ENCODE data around the gene TSFM.

- TF ChIP-seq CTCF (IDR thresholded peaks at IDR 0.05) (no peak), ZFX (IDR thresholded peaks at IDR 0.05; ENCODE audit: borderline replicate concordance) (no peak)
These were observed 40.7 kb downstream of the TSFM start for GRCh38 chr12:57823131-57823907.

All from 22Rv1 (cell line).